Activated CD8-positive, alpha-beta T cell treated with anti-CD3 and anti-CD28 coated beads for 36 hours (primary cell): ENCODE data around the gene RDH5. TPM values are rescaled to one million over a fixed set of nuclear protein-coding genes. Genes with fewer than 3 reads are reported as not detected.

Experiments
- ATAC-seq: fragments of 200-7000 bp; cut with Tn5 transposase; one replicate; pipeline ENCODE4 v1.10.0; 2021; ENCODE audit warnings: mild to moderate bottlenecking, moderate library complexity
- CTCF ChIA-PET: fragments of 350-600 bp; sonication (Branson Sonifier 250); formaldehyde crosslinking; loops from one replicate; lab custom pipeline; 2021; ENCODE audit warnings: antibody characterized with exemption; lab: Charles Lee
- POLR2A ChIA-PET: fragments of 350-600 bp; sonication (Branson Sonifier 250); formaldehyde crosslinking; loops from one replicate; lab custom pipeline; 2021; ENCODE audit warnings: antibody characterized with exemption; lab: Charles Lee
- DNase-seq: peaks from one replicate; pipeline ENCODE4 v3.0.0-alpha.2; 2020
- H3K27ac Mint-ChIP-seq: one replicate; pipeline ENCODE4 v1.8.0; 2021; ENCODE audit warnings: mild to moderate bottlenecking, mixed read lengths
- H3K27me3 Mint-ChIP-seq: one replicate; pipeline ENCODE4 v1.8.0; 2021; ENCODE audit warnings: mixed read lengths
- H3K36me3 Mint-ChIP-seq: one replicate; pipeline ENCODE4 v1.8.0; 2021; ENCODE audit warnings: low read depth, mixed read lengths
- H3K4me1 Mint-ChIP-seq: one replicate; pipeline ENCODE4 v1.8.0; 2021; ENCODE audit warnings: low read depth, mixed read lengths
- H3K4me3 Mint-ChIP-seq: one replicate; pipeline ENCODE4 v1.8.0; 2021; ENCODE audit warnings: mild to moderate bottlenecking, moderate library complexity, mixed read lengths
- H3K9me3 Mint-ChIP-seq: one replicate; pipeline ENCODE4 v1.8.0; 2021; ENCODE audit warnings: mixed read lengths
- intact Hi-C: fragments of 100-400 bp; cut with micrococcal nuclease; formaldehyde crosslinking; loops from one replicate; pipeline ENCODE4 v1.10.0; 2022
- total RNA-seq, 2 experiments: library from RNA; stranded (reverse); gene quantifications; one replicate each; pipeline ENCODE4 v1.2.3, GENCODE V29; 2021
- TF ChIP-seq, protein P1 (sequence below): fragments of 200-600 bp; IDR thresholded peaks from one replicate; pipeline ENCODE4 v1.8.0; 2022; ENCODE audit warnings: antibody characterized with exemption, mild to moderate bottlenecking

RDH5 gene
- total RNA-seq, 2 experiments from 2014 or later = 5.3 to 6.8 TPM

GRCh38 chr12:55698241-55698955 is 21.8 kb upstream of the RDH5 start:
- no peak for ATAC-seq
- no peaks in the 10 kb centered on the region for H3K27me3 Mint-ChIP-seq

GRCh38 chr12:55698965-55699364 is 21.2 kb upstream of the RDH5 start:
- DNase-seq = no peak
- ChIA-PET POLR2A (no interaction called here), CTCF (interaction anchor here (0.9 to 4.0 kb wide), 2 partner anchors 30 to 43 kb away, joined by 3 to 16 read pairs; no protein-coding TSS in a partner anchor)
- Mint-ChIP-seq H3K9me3 (no peaks in the 10 kb centered on the region), H3K4me3 (no peak overlapping the region), H3K36me3 (no peaks in the 10 kb centered on the region), H3K4me1 (no peaks in the 10 kb centered on the region), H3K27me3 (no peaks in the 10 kb centered on the region), H3K27ac (no peak overlapping the region)
- intact Hi-C loops = no loop called here
- ATAC-seq = no peak
- TF ChIP-seq, protein P1, sequence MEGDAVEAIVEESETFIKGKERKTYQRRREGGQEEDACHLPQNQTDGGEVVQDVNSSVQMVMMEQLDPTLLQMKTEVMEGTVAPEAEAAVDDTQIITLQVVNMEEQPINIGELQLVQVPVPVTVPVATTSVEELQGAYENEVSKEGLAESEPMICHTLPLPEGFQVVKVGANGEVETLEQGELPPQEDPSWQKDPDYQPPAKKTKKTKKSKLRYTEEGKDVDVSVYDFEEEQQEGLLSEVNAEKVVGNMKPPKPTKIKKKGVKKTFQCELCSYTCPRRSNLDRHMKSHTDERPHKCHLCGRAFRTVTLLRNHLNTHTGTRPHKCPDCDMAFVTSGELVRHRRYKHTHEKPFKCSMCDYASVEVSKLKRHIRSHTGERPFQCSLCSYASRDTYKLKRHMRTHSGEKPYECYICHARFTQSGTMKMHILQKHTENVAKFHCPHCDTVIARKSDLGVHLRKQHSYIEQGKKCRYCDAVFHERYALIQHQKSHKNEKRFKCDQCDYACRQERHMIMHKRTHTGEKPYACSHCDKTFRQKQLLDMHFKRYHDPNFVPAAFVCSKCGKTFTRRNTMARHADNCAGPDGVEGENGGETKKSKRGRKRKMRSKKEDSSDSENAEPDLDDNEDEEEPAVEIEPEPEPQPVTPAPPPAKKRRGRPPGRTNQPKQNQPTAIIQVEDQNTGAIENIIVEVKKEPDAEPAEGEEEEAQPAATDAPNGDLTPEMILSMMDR = no peak

More at GRCh38 chr12:55698241-55698955, 21.8 kb upstream of the RDH5 start:
- intact Hi-C loops = no loop called here
- no peak overlapping the region for H3K27ac Mint-ChIP-seq
- H3K9me3 Mint-ChIP-seq = no peaks in the 10 kb centered on the region
- TF ChIP-seq, protein P1 = no peak
- H3K4me3 Mint-ChIP-seq = no peak overlapping the region
- DNase-seq = no peak
- CTCF ChIA-PET = interaction anchor here (0.9 to 4.0 kb wide), 2 partner anchors 30 to 42 kb away, joined by 3 to 16 read pairs; no protein-coding TSS in a partner anchor
- H3K36me3 Mint-ChIP-seq = no peaks in the 10 kb centered on the region
- no peaks in the 10 kb centered on the region for H3K4me1 Mint-ChIP-seq
- POLR2A ChIA-PET = no interaction called here

GRCh38 chr12:55699471-55700055 is 20.6 kb upstream of the RDH5 start:
- no peaks in the 10 kb centered on the region for H3K4me1 Mint-ChIP-seq
- H3K27me3 Mint-ChIP-seq = no peaks in the 10 kb centered on the region
- H3K4me3 Mint-ChIP-seq = no peak overlapping the region
- no peaks in the 10 kb centered on the region for H3K36me3 Mint-ChIP-seq
- CTCF ChIA-PET = interaction anchor here (1.0 to 4.0 kb wide), 2 partner anchors 43 kb away, joined by 3 to 16 read pairs; no protein-coding TSS in a partner anchor
- TF ChIP-seq, protein P1 = no peak
- no peaks in the 10 kb centered on the region for H3K9me3 Mint-ChIP-seq
- no peak overlapping the region for H3K27ac Mint-ChIP-seq
- POLR2A ChIA-PET = no interaction called here
- ATAC-seq (no peak), DNase-seq (no peak)
- intact Hi-C loops = no loop called here

- Mint-ChIP-seq H3K4me3 (no peak overlapping the region), H3K36me3 (no peaks in the 10 kb centered on the region), H3K27me3 (no peaks in the 10 kb centered on the region), H3K4me1 (no peaks in the 10 kb centered on the region), H3K27ac (no peak overlapping the region), H3K9me3 (no peaks in the 10 kb centered on the region)
- intact Hi-C loops = no loop called here
- DNase-seq (no peak), ATAC-seq (no peak)
- TF ChIP-seq, protein P1 = no peak
- CTCF ChIA-PET = interaction anchor here (0.8 to 1.0 kb wide), 2 partner anchors 38 to 44 kb away, joined by 3 read pairs; no protein-coding TSS in a partner anchor
- POLR2A ChIA-PET = interaction anchor here (1.1 kb wide), 1 partner anchor 15 kb away, joined by 3 read pairs; the partner anchor contains the start of gene BLOC1S1
Observed at GRCh38 chr12:55700255-55701018, 19.8 kb upstream of the RDH5 start.
